IPS-20b (cell line): ENCODE data around the gene NEFH.
A peak's percentile ranks its signal among the peaks of the same experiment; 100 is the strongest.

ENCODE experiments used
- H3K27ac ChIP-seq: one replicate; pipeline ENCODE4 v1.5.1; 2013; ENCODE audit warnings: low read length
- H3K27me3 ChIP-seq: 2 replicates; pipeline ENCODE4 v1.6.1; 2013; ENCODE audit warnings: mild to moderate bottlenecking, low read length, inconsistent platforms; ENCODE audit not compliant: insufficient read depth
- H3K36me3 ChIP-seq: 2 replicates; pipeline ENCODE4 v1.6.1; 2013; ENCODE audit warnings: low read depth, mild to moderate bottlenecking, inconsistent platforms, low read length, moderate library complexity; ENCODE audit not compliant: insufficient read depth
- H3K4me1 ChIP-seq: 2 replicates; pipeline ENCODE4 v1.6.1; 2013; ENCODE audit warnings: mild to moderate bottlenecking, control low read depth, inconsistent platforms, low read length, moderate library complexity; ENCODE audit not compliant: insufficient read depth
- H3K4me3 ChIP-seq: 2 replicates; pipeline ENCODE4 v1.5.1; 2013; ENCODE audit warnings: mild to moderate bottlenecking, low read length, inconsistent platforms
- H3K9ac ChIP-seq: 2 replicates; pipeline ENCODE4 v1.6.1; 2013; ENCODE audit warnings: low read depth, mild to moderate bottlenecking, inconsistent platforms, low read length, moderate library complexity
- H3K9me3 ChIP-seq: 2 replicates; pipeline ENCODE4 v1.6.1; 2013; ENCODE audit warnings: mild to moderate bottlenecking, low read depth, low read length, inconsistent platforms; ENCODE audit not compliant: insufficient read depth

NEFH gene

GRCh38 chr22:29464581-29464980 is 15.4 kb upstream of the NEFH start:
- peaks cover 4% of the 10 kb centered on the region; the same call in 1 of the 2 replicates for H3K4me1 ChIP-seq
- H3K27ac ChIP-seq: no peak overlapping the region
- H3K36me3 ChIP-seq: no peaks in the 10 kb centered on the region
- no peak overlapping the region for H3K9ac ChIP-seq
- H3K9me3 ChIP-seq: no peaks in the 10 kb centered on the region
- H3K4me3 ChIP-seq: no peak overlapping the region
- H3K27me3 ChIP-seq: peaks cover 13% of the 10 kb centered on the region

GRCh38 chr22:29469755-29470154 is 10.3 kb upstream of the NEFH start:
- no peaks in the 10 kb centered on the region for H3K36me3 ChIP-seq
- peak overlapping the region; percentile 73 for H3K4me3 ChIP-seq
- no peaks in the 10 kb centered on the region for H3K9me3 ChIP-seq
- H3K27ac ChIP-seq: no peak overlapping the region
- peaks cover 35% of the 10 kb centered on the region for H3K27me3 ChIP-seq
- H3K4me1 ChIP-seq: peaks cover 8% of the 10 kb centered on the region; the same call in 1 of the 2 replicates
- H3K9ac ChIP-seq: peak overlapping the region; percentile 50; the same call in 1 of the 2 replicates

GRCh38 chr22:29470159-29470855 is 9.7 kb upstream of the NEFH start:
- no peaks in the 10 kb centered on the region for H3K36me3 ChIP-seq
- peak overlapping the region; percentile 50; the same call in 1 of the 2 replicates for H3K9ac ChIP-seq
- H3K9me3 ChIP-seq: no peaks in the 10 kb centered on the region
- no peak overlapping the region for H3K27ac ChIP-seq
- H3K4me1 ChIP-seq: peaks cover 8% of the 10 kb centered on the region; the same call in 1 of the 2 replicates
- H3K4me3 ChIP-seq: peak overlapping the region; percentile 73
- peaks cover 35% of the 10 kb centered on the region for H3K27me3 ChIP-seq

DNA sequence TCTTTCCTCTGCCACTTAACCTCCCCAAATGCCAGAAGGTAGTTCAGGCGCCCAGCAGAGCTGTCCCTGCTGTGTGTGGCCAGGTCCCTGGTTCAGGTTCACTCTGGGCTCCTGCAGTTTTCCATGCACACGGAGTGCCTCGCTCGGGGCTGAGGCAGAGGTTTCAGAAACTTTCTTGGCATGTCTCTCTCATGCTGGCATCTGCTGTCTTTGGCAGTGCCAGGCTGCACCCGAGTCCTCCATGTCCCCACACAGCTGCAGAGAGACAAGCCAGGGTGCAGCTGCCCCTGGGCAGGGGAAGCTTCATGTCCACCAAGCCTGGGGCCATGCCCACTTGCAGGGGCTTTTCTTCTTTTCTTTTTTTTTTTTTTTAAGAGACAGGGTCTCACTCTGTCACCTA is 7.0 kb upstream of the NEFH start:
- Histone ChIP-seq H3K36me3 (no peaks in the 10 kb centered on the region), H3K9me3 (no peaks in the 10 kb centered on the region), H3K27ac (no peak overlapping the region), H3K4me3 (no peak overlapping the region), H3K27me3 (peaks cover 59% of the 10 kb centered on the region), H3K4me1 (peaks cover 13% of the 10 kb centered on the region; the same call in 1 of the 2 replicates), H3K9ac (no peak overlapping the region)

DNA sequence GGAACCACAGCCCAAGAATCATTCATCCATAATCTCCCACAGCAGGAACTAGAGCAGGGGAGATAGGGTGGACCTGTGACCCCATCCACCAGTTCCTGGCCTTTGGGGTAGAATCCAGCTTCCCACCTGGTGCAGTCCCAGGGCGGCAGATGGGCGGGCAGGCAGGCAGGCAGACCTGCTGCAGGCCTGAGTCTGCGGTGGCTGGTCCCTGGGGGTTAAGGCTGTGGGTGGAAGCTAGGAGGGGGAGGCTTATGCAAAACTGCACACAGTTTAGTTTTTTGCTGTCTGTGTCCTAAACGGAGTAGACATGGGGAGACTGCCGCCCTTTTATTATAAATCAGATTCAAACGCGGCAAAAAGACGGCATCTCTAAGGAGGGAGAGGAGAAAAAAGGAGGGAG is 4.5 kb upstream of the NEFH start:
- H3K27ac ChIP-seq: no peak overlapping the region

DNA sequence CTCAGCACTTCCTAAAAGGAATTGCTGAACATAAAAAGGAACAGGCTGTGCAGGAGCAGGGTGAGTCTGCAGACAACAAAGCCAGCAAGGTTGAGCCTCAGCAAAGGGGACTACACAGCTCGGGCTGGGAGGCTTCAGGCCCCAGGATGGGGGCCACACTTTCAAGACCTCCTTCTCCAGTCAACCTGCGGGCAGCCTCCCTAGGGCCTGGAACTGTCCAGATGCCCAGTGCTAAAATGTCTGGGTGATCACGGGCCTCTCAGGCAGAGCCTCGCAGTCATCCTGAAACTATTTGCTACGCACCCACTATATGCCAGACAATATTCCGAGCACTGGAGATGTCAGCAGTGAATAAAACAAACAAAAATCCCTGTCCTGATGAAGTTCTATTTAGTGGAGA is 3.9 kb upstream of the NEFH start:
- Histone ChIP-seq H3K27me3 (peaks cover 68% of the 10 kb centered on the region), H3K36me3 (no peaks in the 10 kb centered on the region), H3K27ac (no peak overlapping the region), H3K9me3 (peaks cover 6% of the 10 kb centered on the region; the same call in 1 of the 2 replicates), H3K4me1 (peaks cover 4% of the 10 kb centered on the region; the same call in 1 of the 2 replicates), H3K9ac (no peak overlapping the region), H3K4me3 (no peak overlapping the region)

More for the DNA sequence above, 4.5 kb upstream of the NEFH start:
- H3K36me3 ChIP-seq: no peaks in the 10 kb centered on the region
- H3K27me3 ChIP-seq: peaks cover 65% of the 10 kb centered on the region
- H3K4me1 ChIP-seq: peaks cover 4% of the 10 kb centered on the region; the same call in 1 of the 2 replicates
- H3K9me3 ChIP-seq: peaks cover 3% of the 10 kb centered on the region; the same call in 1 of the 2 replicates
- H3K4me3 ChIP-seq: no peak overlapping the region
- H3K9ac ChIP-seq: no peak overlapping the region

DNA sequence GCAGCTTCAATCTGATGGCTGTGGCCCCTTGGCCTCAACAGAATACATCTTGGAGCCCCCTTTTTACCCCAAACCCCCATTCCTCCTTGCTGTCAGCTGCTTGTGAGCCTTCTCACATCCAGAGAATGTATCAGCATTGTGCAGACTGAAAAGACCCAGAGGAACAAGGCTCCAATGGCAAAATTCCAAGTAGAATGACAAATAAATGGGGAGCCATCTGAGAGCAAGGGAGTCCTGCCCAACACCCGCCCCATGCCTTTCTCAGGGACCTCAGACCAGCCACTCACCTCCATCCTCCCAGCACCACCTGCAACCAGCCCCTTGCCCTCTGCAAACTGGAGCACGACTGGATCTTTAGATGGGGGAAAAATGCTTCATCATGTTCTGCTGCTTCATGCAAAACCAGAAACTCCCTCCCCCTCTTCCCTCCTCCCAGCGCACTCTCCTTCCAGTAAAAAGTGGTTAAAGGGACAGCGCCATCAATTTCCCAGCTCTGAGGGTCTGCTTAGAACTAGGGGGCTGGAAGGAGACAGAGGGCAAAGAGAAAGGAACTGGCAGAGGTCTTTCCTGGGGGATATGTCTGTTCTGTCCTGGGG is 2.2 kb upstream of the NEFH start:
- Histone ChIP-seq H3K4me3 (peak overlapping the region; percentile 56; the same call in 1 of the 2 replicates), H3K9ac (no peak overlapping the region), H3K36me3 (no peaks in the 10 kb centered on the region), H3K27ac (no peak overlapping the region), H3K4me1 (peaks cover 10% of the 10 kb centered on the region; the same call in 1 of the 2 replicates), H3K27me3 (peaks cover 75% of the 10 kb centered on the region), H3K9me3 (peaks cover 6% of the 10 kb centered on the region; the same call in 1 of the 2 replicates)

- Histone ChIP-seq H3K9ac (no peak overlapping the region), H3K27ac (no peak overlapping the region), H3K4me1 (peaks cover 10% of the 10 kb centered on the region; the same call in 1 of the 2 replicates), H3K4me3 (peak overlapping the region; percentile 56), H3K36me3 (no peaks in the 10 kb centered on the region), H3K9me3 (peaks cover 6% of the 10 kb centered on the region; the same call in 1 of the 2 replicates), H3K27me3 (peaks cover 82% of the 10 kb centered on the region)
Observed at GRCh38 chr22:29478326-29479276, 1.4 kb upstream of the NEFH start.

GRCh38 chr22:29480262-29480511 is 169 bp downstream of the NEFH start:
- Histone ChIP-seq H3K4me1 (peaks cover 10% of the 10 kb centered on the region; the same call in 1 of the 2 replicates), H3K9ac (no peak overlapping the region), H3K4me3 (peak overlapping the region; percentile 38; the same call in 1 of the 2 replicates), H3K27me3 (peaks cover 78% of the 10 kb centered on the region), H3K27ac (no peak overlapping the region), H3K36me3 (no peaks in the 10 kb centered on the region), H3K9me3 (peaks cover 6% of the 10 kb centered on the region; the same call in 1 of the 2 replicates)

DNA sequence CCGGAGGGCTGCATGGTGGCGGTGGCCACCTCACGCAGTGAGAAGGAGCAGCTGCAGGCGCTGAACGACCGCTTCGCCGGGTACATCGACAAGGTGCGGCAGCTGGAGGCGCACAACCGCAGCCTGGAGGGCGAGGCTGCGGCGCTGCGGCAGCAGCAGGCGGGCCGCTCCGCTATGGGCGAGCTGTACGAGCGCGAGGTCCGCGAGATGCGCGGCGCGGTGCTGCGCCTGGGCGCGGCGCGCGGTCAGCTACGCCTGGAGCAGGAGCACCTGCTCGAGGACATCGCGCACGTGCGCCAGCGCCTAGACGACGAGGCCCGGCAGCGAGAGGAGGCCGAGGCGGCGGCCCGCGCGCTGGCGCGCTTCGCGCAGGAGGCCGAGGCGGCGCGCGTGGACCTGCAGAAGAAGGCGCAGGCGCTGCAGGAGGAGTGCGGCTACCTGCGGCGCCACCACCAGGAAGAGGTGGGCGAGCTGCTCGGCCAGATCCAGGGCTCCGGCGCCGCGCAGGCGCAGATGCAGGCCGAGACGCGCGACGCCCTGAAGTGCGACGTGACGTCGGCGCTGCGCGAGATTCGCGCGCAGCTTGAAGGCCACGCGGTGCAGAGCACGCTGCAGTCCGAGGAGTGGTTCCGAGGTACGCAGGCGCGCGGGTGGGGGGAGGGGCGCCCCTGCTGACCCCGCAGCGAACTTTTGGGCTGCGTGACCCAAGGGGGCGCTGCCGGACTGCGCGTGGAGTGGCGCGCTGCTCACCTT is 670 bp downstream of the NEFH start:
- no peak overlapping the region for H3K27ac ChIP-seq
- peaks cover 6% of the 10 kb centered on the region; the same call in 1 of the 2 replicates for H3K9me3 ChIP-seq
- H3K9ac ChIP-seq: peak overlapping the region; percentile 10; the same call in 1 of the 2 replicates
- H3K36me3 ChIP-seq: no peaks in the 10 kb centered on the region; the same call in 1 of the 2 replicates
- H3K4me1 ChIP-seq: peaks cover 10% of the 10 kb centered on the region; the same call in 1 of the 2 replicates
- H3K27me3 ChIP-seq: peaks cover 78% of the 10 kb centered on the region
- peak overlapping the region; percentile 60 for H3K4me3 ChIP-seq
